Tongue (tissue), 2 donors: ENCODE measurements around the gene SPATA45. TPM values are rescaled to one million over a fixed set of nuclear protein-coding genes. Genes with fewer than 3 reads are reported as not detected.
"Not testable (repeated sequence)": the region's sequence is repeated elsewhere in the genome, so short reads cannot be mapped to it uniquely, and the experiment has no call there.

ENCODE experiments used
- DNase-seq: peaks from one replicate; pipeline ENCODE4 v3.0.0-alpha.2; 2015
- total RNA-seq: library from RNA; depleted of rRNA; stranded (reverse); fragments of >200 nt; gene quantifications from one replicate; pipeline ENCODE4 v1.2.3, GENCODE V29; 2014

The SPATA45 gene
- not detected for total RNA-seq

DNA sequence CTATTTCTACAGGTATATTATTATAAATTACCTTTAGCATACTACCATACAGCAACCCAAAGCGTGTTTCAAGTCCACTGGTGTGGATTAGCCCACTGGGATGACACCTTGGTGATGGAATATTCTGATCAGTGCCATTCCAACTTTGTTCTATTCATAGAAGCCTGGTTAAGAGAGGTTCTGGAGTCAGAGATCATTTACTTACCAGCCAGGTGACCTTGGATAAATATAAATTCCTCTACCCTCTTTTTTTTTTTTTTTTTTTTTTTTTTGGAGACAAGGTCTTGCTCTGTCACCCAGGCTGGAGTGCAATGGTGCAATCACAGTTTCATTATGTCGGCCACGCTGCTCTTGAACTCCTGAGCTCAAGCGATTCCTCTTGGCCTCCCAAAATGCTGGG is at the start of gene SPATA45:
TSS of gene SPATA45 (minus strand) at position 101 of the 400 bp plus-strand sequence. CDS start 11,500 bp downstream, outside the sequence.
- no peak for DNase-seq

DNA sequence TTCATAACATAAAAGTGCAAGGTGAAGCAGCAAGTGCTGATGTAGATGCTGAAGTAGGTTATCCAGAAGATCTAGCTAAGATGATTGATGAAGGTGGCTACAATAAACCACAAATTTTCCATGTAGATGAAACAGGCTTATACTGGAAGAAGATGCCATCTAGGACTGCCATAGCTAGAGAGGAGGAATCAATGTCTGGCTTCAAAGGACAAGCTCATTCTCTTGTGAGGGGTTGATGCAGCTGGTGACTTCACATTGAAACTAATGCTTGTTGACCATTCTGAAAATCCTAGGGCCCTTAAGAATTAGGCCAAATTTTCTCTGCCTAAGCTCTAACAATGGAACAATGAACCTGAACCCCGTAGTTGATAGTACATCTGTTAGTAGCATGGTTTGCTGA is 44.7 kb upstream of the SPATA45 start:
- no peak for DNase-seq

DNA sequence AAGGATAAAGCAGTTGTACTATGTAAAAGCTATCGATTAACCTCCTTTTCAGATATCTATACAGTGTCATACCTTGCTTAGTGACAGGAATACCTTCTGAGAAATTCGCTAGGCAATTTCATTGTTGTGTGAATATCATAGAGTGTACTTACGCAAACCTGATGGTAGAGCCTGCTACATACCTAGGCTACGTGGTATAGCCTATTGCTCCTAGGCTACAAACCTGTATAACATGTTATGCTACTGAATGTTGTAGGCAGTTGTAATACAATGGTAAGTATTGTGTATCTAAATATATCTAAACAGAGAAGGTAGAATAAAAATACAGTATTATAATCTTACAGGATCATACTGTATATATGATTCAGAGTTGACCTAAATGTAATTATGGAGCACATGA is 37.1 kb upstream of the SPATA45 start:
- DNase-seq: no peak

DNA sequence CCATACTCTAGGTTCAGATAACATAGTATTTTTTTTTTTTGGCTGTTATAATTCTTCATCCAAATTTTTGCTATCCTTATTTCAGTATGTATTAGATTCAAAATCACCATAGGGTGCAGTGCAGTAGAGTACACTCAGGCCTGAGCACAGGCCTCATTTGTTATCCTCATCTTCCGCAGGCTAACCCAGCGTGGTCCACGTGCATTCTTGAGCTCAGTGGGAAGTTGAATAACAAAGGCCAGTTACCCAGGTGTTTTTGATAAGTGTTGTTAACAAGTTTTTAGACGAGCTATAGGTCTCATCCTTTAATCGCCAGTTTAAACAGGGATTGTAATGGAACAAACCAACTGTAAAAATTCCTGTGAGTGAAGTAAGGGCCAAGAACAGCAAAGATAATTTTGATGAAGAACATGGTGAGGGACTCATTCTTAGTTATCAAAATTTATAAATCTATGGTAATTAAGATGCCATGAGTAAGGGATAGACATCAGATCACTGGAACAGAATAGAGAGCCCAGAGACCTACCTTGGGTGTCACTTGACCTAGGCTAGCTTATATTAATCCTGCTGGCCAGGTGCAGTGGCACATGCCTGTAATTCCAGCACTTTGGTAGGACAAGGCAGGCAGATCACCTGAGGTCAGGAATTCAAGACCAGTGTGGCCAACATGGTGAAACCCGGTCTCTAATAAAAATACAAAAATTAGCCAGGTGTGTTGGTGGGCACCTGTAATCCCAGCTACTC is 32.7 kb upstream of the SPATA45 start:
- DNase-seq: no peak

GRCh38 chr1:212878418-212878817 is 31.0 kb upstream of the SPATA45 start:
- DNase-seq: no peak

DNA sequence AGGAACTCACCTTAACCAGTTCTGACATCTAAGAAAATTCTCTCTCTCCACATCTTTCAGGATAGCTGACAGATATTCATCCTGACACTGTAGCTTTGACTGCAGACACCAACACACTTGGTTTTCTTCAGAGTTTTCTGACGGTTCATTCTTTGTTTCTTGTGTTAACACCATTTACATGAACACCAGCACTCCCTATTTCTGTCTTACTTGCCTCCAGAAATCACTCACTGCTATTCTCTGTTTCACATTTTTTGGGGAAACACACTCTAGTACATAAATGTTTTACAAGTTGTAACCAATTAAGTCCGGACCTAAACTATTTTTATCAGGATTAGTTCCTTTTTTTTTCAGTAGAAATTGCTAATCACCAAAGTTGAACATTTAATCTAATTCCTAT is 26.1 kb upstream of the SPATA45 start:
- no peak for DNase-seq

DNA sequence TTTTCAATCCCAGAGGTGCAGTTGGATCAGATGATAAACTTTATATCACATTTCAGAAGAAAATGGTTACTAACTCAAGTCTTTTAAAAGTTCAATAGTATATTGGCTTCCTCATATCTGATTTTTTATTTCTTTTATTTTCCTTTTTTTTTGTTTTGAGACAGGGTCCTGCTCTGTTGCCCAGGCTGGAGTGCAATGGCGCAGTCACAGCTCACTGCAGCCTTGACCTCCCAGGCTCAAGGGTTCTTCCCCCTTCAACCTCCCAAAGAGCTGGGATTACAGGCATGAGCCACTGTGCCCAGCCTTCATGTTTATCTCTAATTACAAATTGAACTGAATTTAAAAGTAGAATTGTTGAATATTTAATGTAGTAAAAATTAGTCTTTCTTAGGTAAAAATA is 24.5 kb upstream of the SPATA45 start:
- no peak for DNase-seq

DNA sequence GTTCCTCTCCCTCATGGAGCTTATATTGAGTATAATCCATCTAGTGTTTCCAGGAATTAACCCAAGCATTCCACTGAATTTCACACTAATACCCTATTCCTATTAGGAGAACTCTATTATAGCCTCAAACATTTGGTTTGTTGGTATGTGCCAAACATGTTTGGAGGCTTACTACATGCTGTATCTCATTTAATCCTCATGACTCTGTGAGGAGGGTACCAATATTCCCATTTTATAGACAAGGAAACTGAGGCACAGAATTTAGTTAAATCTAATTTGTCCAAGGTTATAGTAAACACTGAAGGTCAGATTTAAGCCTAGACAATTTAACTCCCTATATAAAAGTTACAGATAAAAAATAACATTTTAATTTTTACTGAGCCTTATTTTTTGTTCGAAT is 19.7 kb upstream of the SPATA45 start:
- DNase-seq: no peak

GRCh38 chr1:212864201-212864600 is 16.8 kb upstream of the SPATA45 start:
- no peak for DNase-seq

GRCh38 chr1:212863345-212863744 is 15.9 kb upstream of the SPATA45 start:
- not testable (repeated sequence) for DNase-seq

DNA sequence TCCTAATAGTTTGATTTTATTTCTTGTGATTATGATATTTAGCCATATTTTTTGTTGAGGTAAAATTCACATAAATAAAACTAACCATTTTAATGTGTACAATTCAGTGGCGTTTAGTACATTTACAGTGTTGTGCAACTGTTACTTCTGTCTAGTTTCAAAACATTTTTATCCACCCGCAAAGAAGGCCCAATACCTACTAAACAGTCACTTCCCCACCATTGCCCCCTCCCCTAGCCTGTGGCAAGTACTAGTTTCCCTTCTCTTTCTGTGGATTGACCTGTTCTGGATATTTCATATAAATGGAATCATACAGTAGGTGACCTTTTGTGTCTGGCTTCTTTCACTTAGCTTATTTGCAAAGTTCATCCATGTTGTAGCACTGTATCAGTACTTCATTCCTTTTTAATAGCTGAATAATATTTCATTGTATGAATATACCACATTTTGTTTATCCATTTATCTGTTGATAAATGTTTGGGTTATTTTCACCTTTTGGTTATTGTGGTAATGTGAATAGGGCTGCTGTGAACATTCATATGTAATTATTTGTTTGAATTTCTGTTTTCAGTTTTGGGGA is 14.8 kb upstream of the SPATA45 start:
- DNase-seq: no peak

GRCh38 chr1:212860713-212861581 is 13.5 kb upstream of the SPATA45 start:
- no peak for DNase-seq

GRCh38 chr1:212858461-212859265 is 11.2 kb upstream of the SPATA45 start:
- DNase-seq: peak; percentile 45

- DNase-seq: peak; percentile 98
Measured at GRCh38 chr1:212857992-212858460, 10.6 kb upstream of the SPATA45 start, which contains the start of gene FLVCR1. FLVCR1 (plus strand) TSS chr1:212858275; CDS start chr1:212858453, 178 bp downstream.

DNA sequence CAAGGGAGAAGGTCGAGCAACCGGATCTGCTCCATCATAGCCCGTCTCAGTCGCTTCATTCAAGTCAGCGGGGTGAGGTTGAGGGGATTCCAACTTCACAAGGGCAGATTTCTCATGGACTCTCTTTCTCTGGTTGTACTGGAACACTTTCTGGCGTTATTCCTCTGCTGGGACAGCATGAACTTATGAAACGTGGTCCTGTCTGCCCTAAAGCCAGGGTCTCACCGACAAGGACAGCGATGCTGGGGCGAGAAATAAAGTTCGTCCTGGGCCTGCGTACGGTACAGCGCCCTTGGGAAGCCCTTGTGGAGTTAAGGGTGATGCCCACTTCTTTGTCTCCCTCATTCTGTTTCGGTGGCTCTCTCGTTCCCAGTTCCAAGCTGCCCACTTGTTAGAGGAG is 9.3 kb upstream of the SPATA45 start:
- no peak for DNase-seq

- no peak for DNase-seq
Measured at GRCh38 chr1:212853658-212854057, 6.2 kb upstream of the SPATA45 start.

- DNase-seq: no peak
Measured at GRCh38 chr1:212852105-212852688, 4.7 kb upstream of the SPATA45 start.

DNA sequence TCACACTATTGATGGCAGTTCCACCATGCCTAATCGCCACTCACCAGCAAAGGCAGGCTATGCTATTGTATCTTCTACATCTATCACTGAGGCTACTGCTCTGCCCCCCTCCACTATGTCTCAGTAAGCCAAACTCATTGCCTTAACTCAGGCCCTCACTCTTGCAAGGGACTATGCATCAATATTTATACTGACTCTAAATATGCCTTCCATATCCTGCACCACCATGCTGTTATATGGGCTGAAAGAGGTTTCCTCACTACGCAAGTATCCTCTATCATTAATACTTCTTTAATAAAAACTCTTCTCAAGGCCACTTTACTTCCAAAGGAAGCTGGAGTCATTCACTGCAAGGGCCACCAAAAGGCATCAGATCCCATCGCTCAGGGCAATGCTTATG is 2.9 kb downstream of the SPATA45 start:
- DNase-seq: not testable (repeated sequence)

GRCh38 chr1:212838145-212838544 is 9.3 kb downstream of the SPATA45 start:
- no peak for DNase-seq

DNA sequence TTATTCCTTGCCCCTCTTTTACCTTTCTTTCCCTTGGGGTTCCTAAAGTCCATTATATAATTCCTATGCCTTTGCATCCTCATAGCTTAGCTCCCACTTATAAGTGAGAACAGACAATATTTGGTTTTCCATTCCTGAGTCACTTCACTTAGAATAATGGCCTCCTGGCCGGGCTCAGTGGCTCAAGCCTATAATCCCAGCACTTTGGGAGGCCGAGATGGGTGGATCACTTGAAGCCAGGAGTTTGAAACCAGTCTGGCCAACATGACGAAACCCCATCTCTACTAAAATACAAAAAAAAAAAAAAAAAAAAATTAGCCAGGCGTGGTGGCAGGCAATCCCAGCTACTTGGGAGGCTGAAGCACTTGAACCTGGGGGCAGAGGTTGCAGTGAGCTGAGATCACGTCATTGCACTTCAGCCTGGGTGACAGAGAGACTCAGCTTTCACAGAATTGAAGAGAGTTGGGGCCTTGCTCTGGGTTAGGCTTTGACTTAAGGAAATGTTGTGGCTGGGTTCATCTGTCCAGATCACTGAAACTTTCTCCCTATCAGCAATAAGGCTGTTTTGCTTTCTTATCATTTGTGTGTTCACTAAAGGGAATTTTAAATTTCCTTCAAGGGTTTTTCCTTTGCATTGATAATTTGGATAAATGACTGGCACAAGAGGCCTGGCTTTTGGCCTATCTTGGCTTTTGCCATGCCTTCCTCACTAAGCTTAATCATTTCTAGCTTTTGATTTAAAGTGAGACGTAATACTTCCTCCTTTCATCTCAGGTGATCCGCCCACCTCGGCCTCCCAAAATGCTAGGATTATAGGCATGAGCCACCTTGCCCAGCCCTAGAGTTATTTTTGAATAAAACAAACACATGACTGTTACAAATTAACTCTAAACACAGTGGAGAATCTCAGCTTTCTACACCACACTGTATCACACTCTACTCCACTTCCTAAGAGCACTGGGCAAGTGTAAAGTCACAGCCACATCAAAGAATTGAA is 13.9 kb downstream of the SPATA45 start:
- not testable (repeated sequence) for DNase-seq
